Measurements from ENCODE around the gene HLA-DPB1. TPM values are rescaled to one million over a fixed set of nuclear protein-coding genes. Genes with fewer than 3 reads are reported as not detected.

HLA-DPB1 gene
- polyA plus RNA-seq, result 75.0 TPM
- long read RNA-seq, donor 1, transcript HLA-DPB1-211 (6 exons, 1,560 nt), result major isoform, 21 of 63 reads
- long read RNA-seq, donor 1, partial matches to known transcripts, result 39 of 63 reads
- long read RNA-seq, donor 1, other reads (novel, unspliced or antisense), result 0 of 63 reads
- long read RNA-seq, donor 2, transcript HLA-DPB1-211 (6 exons, 1,560 nt), result major isoform, 64 of 223 reads
- long read RNA-seq, donor 2, transcript HLA-DPB1-213 (2 exons, 693 nt), result minor isoform, 5 of 223 reads
- long read RNA-seq, donor 2, partial matches to known transcripts, result 128 of 223 reads
- long read RNA-seq, donor 2, other reads (novel, unspliced or antisense), result 24 of 223 reads
- long read RNA-seq, donor 3, transcript HLA-DPB1-211 (6 exons, 1,560 nt), result major isoform, 62 of 221 reads
- long read RNA-seq, donor 3, transcript HLA-DPB1-213 (2 exons, 693 nt), result minor isoform, 9 of 221 reads
- long read RNA-seq, donor 3, partial matches to known transcripts, result 138 of 221 reads
- long read RNA-seq, donor 3, other reads (novel, unspliced or antisense), result 8 of 221 reads
- long read RNA-seq, donor 4, partial matches to known transcripts, result 6 of 10 reads
- long read RNA-seq, donor 4, other reads (novel, unspliced or antisense), result 0 of 10 reads
- long read RNA-seq, donor 5, transcript HLA-DPB1-211 (6 exons, 1,560 nt), result major isoform, 18 of 68 reads
- long read RNA-seq, donor 5, partial matches to known transcripts, result 38 of 68 reads
- long read RNA-seq, donor 5, other reads (novel, unspliced or antisense), result 11 of 68 reads
- long read RNA-seq, donor 6, transcript HLA-DPB1-211 (6 exons, 1,560 nt), result major isoform, 42 of 150 reads
- long read RNA-seq, donor 6, partial matches to known transcripts, result 95 of 150 reads
- long read RNA-seq, donor 6, other reads (novel, unspliced or antisense), result 6 of 150 reads
- long read RNA-seq, donor 7, transcript HLA-DPB1-211 (6 exons, 1,560 nt), result major isoform, 20 of 70 reads
- long read RNA-seq, donor 7, partial matches to known transcripts, result 49 of 70 reads
- long read RNA-seq, donor 7, other reads (novel, unspliced or antisense), result 0 of 70 reads
- long read RNA-seq, donor 8, transcript HLA-DPB1-217 (2 exons, 775 nt), result minor isoform, 7 of 395 reads
- long read RNA-seq, donor 8, transcript HLA-DPB1-211 (6 exons, 1,560 nt), result major isoform, 100 of 395 reads
- long read RNA-seq, donor 8, partial matches to known transcripts, result 262 of 395 reads
- long read RNA-seq, donor 8, other reads (novel, unspliced or antisense), result 24 of 395 reads
- long read RNA-seq, donor 9, transcript HLA-DPB1-211 (6 exons, 1,560 nt), result major isoform, 30 of 137 reads
- long read RNA-seq, donor 9, partial matches to known transcripts, result 90 of 137 reads
- long read RNA-seq, donor 9, other reads (novel, unspliced or antisense), result 12 of 137 reads
- long read RNA-seq, donor 10, transcript HLA-DPB1-211 (6 exons, 1,560 nt), result major isoform, 50 of 198 reads
- long read RNA-seq, donor 10, transcript HLA-DPB1-213 (2 exons, 693 nt), result minor isoform, 5 of 198 reads
- long read RNA-seq, donor 10, partial matches to known transcripts, result 119 of 198 reads
- long read RNA-seq, donor 10, other reads (novel, unspliced or antisense), result 23 of 198 reads
- long read RNA-seq, donor 11, transcript HLA-DPB1-211 (6 exons, 1,560 nt), result major isoform, 55 of 157 reads
- long read RNA-seq, donor 11, partial matches to known transcripts, result 92 of 157 reads
- long read RNA-seq, donor 11, other reads (novel, unspliced or antisense), result 5 of 157 reads

DNA sequence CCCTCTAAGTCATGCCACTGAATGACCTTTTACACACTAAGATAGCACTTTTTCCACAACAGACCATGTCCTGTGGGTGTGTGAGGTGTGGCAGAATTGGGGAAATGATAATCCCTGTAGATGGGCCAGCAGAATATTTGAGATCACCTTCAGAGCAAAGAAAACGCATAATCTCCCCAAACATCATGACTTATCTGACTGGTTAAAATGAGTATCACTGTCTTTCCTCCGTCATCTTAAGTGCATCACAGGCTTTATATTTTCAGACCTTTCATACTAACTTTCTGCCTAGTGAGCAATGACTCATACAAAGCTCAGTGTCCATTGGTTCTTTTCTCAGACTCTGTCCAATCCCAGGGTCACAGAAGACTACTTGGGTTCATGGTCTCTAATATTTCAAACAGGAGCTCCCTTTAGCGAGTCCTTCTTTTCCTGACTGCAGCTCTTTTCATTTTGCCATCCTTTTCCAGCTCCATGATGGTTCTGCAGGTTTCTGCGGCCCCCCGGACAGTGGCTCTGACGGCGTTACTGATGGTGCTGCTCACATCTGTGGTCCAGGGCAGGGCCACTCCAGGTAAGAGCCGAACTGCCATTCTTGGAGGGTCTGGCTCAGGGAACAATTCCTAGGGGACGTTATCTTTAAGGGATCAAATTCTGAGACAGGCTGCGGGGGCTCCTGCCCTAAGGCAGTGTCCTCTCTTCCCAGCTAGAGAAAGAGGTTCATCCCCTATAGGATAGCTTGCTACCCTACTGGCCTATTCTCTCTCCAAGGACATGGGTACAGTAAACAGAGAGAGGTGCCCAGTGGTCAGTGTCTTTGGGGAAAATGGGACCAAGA is at the start of gene HLA-DPB1:
TSS of gene HLA-DPB1 (plus strand) at position 423 of the 838 bp plus-strand sequence. CDS start at position 475, 52 bp downstream.
- H3K36me3 ChIP-seq (ENCODE audit: control insufficient read depth, insufficient read depth, low read length), result no peaks in the 10 kb centered on the region
- H3K27me3 ChIP-seq (ENCODE audit: control insufficient read depth, insufficient read depth, low read length), result peaks cover 48% of the 10 kb centered on the region
- DNase-seq, result peak in 1 of 2 donors; percentile 46
- H3K4me1 ChIP-seq (ENCODE audit: control insufficient read depth, insufficient read depth, low read length), result no peaks in the 10 kb centered on the region
- WGBS (ENCODE audit: insufficient coverage, low lambda C conversion rate), result no CpG with 5 or more reads among the region's 10 CpGs
- H3K9me3 ChIP-seq (ENCODE audit: control insufficient read depth, low read depth, low read length), result no peaks in the 10 kb centered on the region
- peak within 1 kb of the TSS; percentile 28 for H3K4me3 ChIP-seq (ENCODE audit: low read length)
- peak within 1 kb of the TSS; percentile 33 for H3K27ac ChIP-seq (ENCODE audit: low read length)

GRCh38 chr6:33028220-33028849 is 47.5 kb upstream of the HLA-DPB1 start:
- WGBS (ENCODE audit: insufficient coverage, low lambda C conversion rate), result 0% methylated on average over 1 of the region's 1 CpG

GRCh38 chr6:33029328-33030184 is 46.2 kb upstream of the HLA-DPB1 start:
- Histone ChIP-seq H3K27me3 (ENCODE audit: control insufficient read depth, insufficient read depth, low read length) (peaks cover 8% of the 10 kb centered on the region), H3K4me1 (ENCODE audit: control insufficient read depth, insufficient read depth, low read length) (no peaks in the 10 kb centered on the region), H3K4me3 (ENCODE audit: low read length) (no peak overlapping the region), H3K27ac (ENCODE audit: low read length) (peak overlapping the region; percentile 35), H3K9me3 (ENCODE audit: control insufficient read depth, low read depth, low read length) (no peaks in the 10 kb centered on the region), H3K36me3 (ENCODE audit: control insufficient read depth, insufficient read depth, low read length) (no peaks in the 10 kb centered on the region)
- DNase-seq, result peak; percentile 12 to 19
- 55% methylated on average over 2 of the region's 6 CpGs for WGBS (ENCODE audit: insufficient coverage, low lambda C conversion rate)

More at GRCh38 chr6:33028220-33028849, 47.5 kb upstream of the HLA-DPB1 start:
- H3K36me3 ChIP-seq (ENCODE audit: control insufficient read depth, insufficient read depth, low read length), result no peaks in the 10 kb centered on the region
- no peak for DNase-seq
- no peaks in the 10 kb centered on the region for H3K4me1 ChIP-seq (ENCODE audit: control insufficient read depth, insufficient read depth, low read length)
- no peak overlapping the region for H3K27ac ChIP-seq (ENCODE audit: low read length)
- H3K4me3 ChIP-seq (ENCODE audit: low read length), result no peak overlapping the region
- peaks cover 8% of the 10 kb centered on the region for H3K27me3 ChIP-seq (ENCODE audit: control insufficient read depth, insufficient read depth, low read length)
- H3K9me3 ChIP-seq (ENCODE audit: control insufficient read depth, low read depth, low read length), result no peaks in the 10 kb centered on the region

GRCh38 chr6:33030245-33030644 is 45.5 kb upstream of the HLA-DPB1 start:
- Histone ChIP-seq H3K27ac (ENCODE audit: low read length) (no peak overlapping the region), H3K27me3 (ENCODE audit: control insufficient read depth, insufficient read depth, low read length) (peaks cover 8% of the 10 kb centered on the region), H3K36me3 (ENCODE audit: control insufficient read depth, insufficient read depth, low read length) (no peaks in the 10 kb centered on the region), H3K9me3 (ENCODE audit: control insufficient read depth, low read depth, low read length) (no peaks in the 10 kb centered on the region), H3K4me3 (ENCODE audit: low read length) (no peak overlapping the region), H3K4me1 (ENCODE audit: control insufficient read depth, insufficient read depth, low read length) (no peaks in the 10 kb centered on the region)
- WGBS (ENCODE audit: insufficient coverage, low lambda C conversion rate), result 100% methylated on average over 1 of the region's 3 CpGs
- DNase-seq, result no peak

GRCh38 chr6:33034554-33034953 is 41.2 kb upstream of the HLA-DPB1 start:
- no CpG with 5 or more reads among the region's 1 CpG for WGBS (ENCODE audit: insufficient coverage, low lambda C conversion rate)
- DNase-seq, result no peak

DNA sequence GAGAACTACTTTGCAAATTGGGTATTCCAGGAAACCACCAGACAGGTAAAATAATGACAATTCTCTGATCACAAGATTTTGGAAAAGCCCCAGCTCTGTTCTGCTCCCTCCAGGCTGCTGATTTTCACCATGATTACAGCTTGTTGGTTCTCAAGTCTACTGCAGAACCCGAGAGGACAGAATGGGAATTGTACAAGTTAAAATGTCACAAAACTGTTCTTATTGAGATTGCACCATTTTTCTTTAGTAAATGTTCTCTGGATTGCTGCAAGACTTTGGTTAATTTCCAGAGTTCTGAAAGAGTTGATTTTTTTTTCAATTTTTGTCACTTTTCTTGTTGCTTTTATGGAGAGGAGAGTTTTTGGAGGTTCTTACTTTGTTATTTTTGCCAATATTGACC is 39.3 kb upstream of the HLA-DPB1 start:
- Histone ChIP-seq H3K27me3 (ENCODE audit: control insufficient read depth, insufficient read depth, low read length) (peaks cover 5% of the 10 kb centered on the region), H3K4me1 (ENCODE audit: control insufficient read depth, insufficient read depth, low read length) (no peaks in the 10 kb centered on the region), H3K9me3 (ENCODE audit: control insufficient read depth, low read depth, low read length) (no peaks in the 10 kb centered on the region), H3K4me3 (ENCODE audit: low read length) (no peak overlapping the region), H3K27ac (ENCODE audit: low read length) (no peak overlapping the region), H3K36me3 (ENCODE audit: control insufficient read depth, insufficient read depth, low read length) (no peaks in the 10 kb centered on the region)
- no peak for DNase-seq
- no CpG with 5 or more reads among the region's 1 CpG for WGBS (ENCODE audit: insufficient coverage, low lambda C conversion rate)

More at GRCh38 chr6:33034554-33034953, 41.2 kb upstream of the HLA-DPB1 start:
- H3K4me3 ChIP-seq (ENCODE audit: low read length), result no peak overlapping the region
- H3K9me3 ChIP-seq (ENCODE audit: control insufficient read depth, low read depth, low read length), result no peaks in the 10 kb centered on the region
- H3K4me1 ChIP-seq (ENCODE audit: control insufficient read depth, insufficient read depth, low read length), result no peaks in the 10 kb centered on the region
- H3K36me3 ChIP-seq (ENCODE audit: control insufficient read depth, insufficient read depth, low read length), result no peaks in the 10 kb centered on the region
- peaks cover 10% of the 10 kb centered on the region for H3K27me3 ChIP-seq (ENCODE audit: control insufficient read depth, insufficient read depth, low read length)
- no peak overlapping the region for H3K27ac ChIP-seq (ENCODE audit: low read length)

- Histone ChIP-seq H3K9me3 (ENCODE audit: control insufficient read depth, low read depth, low read length) (no peaks in the 10 kb centered on the region), H3K27me3 (ENCODE audit: control insufficient read depth, insufficient read depth, low read length) (peaks cover 3% of the 10 kb centered on the region), H3K27ac (ENCODE audit: low read length) (no peak overlapping the region), H3K4me1 (ENCODE audit: control insufficient read depth, insufficient read depth, low read length) (no peaks in the 10 kb centered on the region), H3K36me3 (ENCODE audit: control insufficient read depth, insufficient read depth, low read length) (no peaks in the 10 kb centered on the region), H3K4me3 (ENCODE audit: low read length) (no peak overlapping the region)
- WGBS (ENCODE audit: insufficient coverage, low lambda C conversion rate), result 93% methylated on average over 2 of the region's 2 CpGs
- no peak for DNase-seq
Measured at GRCh38 chr6:33040157-33040556, 35.6 kb upstream of the HLA-DPB1 start.

- Histone ChIP-seq H3K9me3 (ENCODE audit: control insufficient read depth, low read depth, low read length) (no peaks in the 10 kb centered on the region), H3K4me3 (ENCODE audit: low read length) (no peak overlapping the region), H3K27me3 (ENCODE audit: control insufficient read depth, insufficient read depth, low read length) (peaks cover 13% of the 10 kb centered on the region), H3K4me1 (ENCODE audit: control insufficient read depth, insufficient read depth, low read length) (no peaks in the 10 kb centered on the region), H3K27ac (ENCODE audit: low read length) (no peak overlapping the region), H3K36me3 (ENCODE audit: control insufficient read depth, insufficient read depth, low read length) (no peaks in the 10 kb centered on the region)
- WGBS (ENCODE audit: insufficient coverage, low lambda C conversion rate), result 71% methylated on average over 3 of the region's 9 CpGs
- DNase-seq, result no peak
Measured at GRCh38 chr6:33049323-33050013, 26.3 kb upstream of the HLA-DPB1 start.

Measured in large intestine (tissue), 12 donors.